ENCODE data around the gene BRK1.
"Not testable (repeated sequence)": the region's sequence is repeated elsewhere in the genome, so short reads cannot be mapped to it uniquely, and the experiment has no call there.

The BRK1 gene

DNA sequence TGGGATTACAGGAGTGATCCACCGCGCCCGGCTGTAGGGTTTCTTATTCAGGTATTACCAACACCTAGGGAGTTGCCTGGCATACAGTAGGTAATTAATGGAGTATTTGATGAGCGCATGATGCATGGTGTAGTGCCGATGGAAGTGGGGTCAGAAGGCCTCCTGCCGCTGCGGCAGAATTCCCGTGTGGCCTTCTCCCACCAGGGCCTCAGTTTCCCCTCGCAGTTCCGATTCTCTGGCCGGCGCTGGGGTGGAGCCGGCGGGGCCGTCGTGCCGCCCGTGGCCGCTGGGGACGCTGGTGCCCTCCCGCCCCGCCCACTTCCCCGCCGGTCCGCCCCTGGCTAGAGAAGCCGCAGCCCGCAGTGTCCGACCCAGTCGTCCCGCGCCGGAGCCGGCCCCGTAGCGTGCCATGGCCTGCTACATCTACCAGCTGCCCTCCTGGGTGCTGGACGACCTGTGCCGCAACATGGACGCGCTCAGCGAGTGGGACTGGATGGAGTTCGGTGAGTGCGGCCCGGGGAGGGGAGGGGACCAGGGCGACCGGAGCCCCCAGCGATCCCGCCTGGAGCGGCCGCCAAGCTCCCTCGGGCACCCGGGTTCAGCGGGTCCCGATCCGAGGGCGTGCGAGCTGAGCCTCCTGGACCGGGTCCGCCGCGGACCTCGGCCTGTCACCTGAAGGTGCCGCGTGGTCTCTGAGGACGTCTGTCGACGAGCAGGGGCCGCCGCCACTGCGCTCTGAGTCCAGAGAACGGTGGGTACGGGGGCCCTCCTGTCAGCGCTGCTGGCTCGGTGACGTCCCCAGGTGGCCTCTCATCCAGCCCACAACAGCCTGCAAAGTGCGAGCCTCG lies 49.3 kb downstream of the BRK1 start, which contains the start of gene IRAK2:
Gene IRAK2 (plus strand): TSS at position 374 of the 848 bp plus-strand sequence. CDS start 36 bp downstream, at position 410.
- no peaks in the 10 kb centered on the region for H3K27me3 ChIP-seq
- H3K9ac ChIP-seq = peak within 1 kb of the TSS; percentile 82 to 98 (median 84)
- H4K20me1 ChIP-seq = no peaks in the 10 kb centered on the region
- peaks cover 7 to 33% (median 25%) of the 10 kb centered on the region in 11 experiments; a peak in 19 of 22 replicates for H3K36me3 ChIP-seq
- H3K9me3 ChIP-seq (replicated peaks in 1 of 11) = peaks cover 12 to 24% (median 23%) of the 10 kb centered on the region in 11 experiments
- H3K27ac ChIP-seq = peak within 1 kb of the TSS; percentile 52 to 88 (median 79)
- H3K4me3 ChIP-seq = peak within 1 kb of the TSS; percentile 72 to 100 (median 92)
- peaks cover 25 to 76% (median 47%) of the 10 kb centered on the region in 10 experiments for H3K4me1 ChIP-seq
- no peak for TF ChIP-seq Cebpa-rat (IDR thresholded peaks at IDR 0.05)
- peak within 1 kb of the TSS; percentile 88 to 99 (median 95) for H3K4me2 ChIP-seq

DNA sequence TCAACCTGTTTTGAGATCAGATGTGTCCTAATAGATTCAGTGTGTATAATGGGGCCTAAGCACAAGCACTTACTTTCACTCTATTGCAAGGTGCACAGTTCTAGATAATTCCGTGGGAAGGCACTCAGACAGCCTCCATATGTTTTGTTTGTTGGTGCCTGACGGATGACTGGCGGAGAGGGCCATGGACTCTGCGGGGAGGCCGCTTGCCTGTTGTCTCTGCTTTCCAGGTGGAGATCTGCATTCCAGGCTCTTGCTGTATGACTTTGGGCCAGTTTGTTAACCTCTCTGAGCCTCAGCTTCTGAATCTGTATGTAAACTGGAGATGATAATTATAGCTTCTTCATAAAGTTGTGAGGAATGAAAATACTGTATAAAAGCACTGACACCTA lies 50.7 kb downstream of the BRK1 start:
- Histone ChIP-seq H3K4me3 (peak overlapping the region in 8 of 10 experiments; percentile 80 to 100 (median 96); a peak in 14 of 20 replicates), H3K27me3 (no peaks in the 10 kb centered on the region), H4K20me1 (no peaks in the 10 kb centered on the region), H3K9me3 (replicated peaks in 1 of 11) (peaks cover 12 to 37% (median 33%) of the 10 kb centered on the region in 11 experiments), H3K4me1 (peaks cover 14 to 78% (median 47%) of the 10 kb centered on the region in 10 experiments), H3K36me3 (peaks cover 7 to 47% (median 40%) of the 10 kb centered on the region in 11 experiments; a peak in 21 of 22 replicates), H3K9ac (peak overlapping the region in 6 of 11 experiments; percentile 37 to 98 (median 88); a peak in 9 of 22 replicates), H3K4me2 (peak overlapping the region in 9 of 11 experiments; percentile 86 to 99 (median 94); a peak in 19 of 22 replicates), H3K27ac (no peak overlapping the region)
- TF ChIP-seq Cebpa-rat (IDR thresholded peaks at IDR 0.05) = no peak

- Histone ChIP-seq H3K9me3 (replicated peaks in 1 of 11) (peaks cover 12 to 38% (median 33%) of the 10 kb centered on the region in 11 experiments), H3K9ac (no peak overlapping the region), H3K4me2 (peak overlapping the region in 3 of 11 experiments; percentile 18 to 87 (median 35); a peak in 3 of 22 replicates), H3K36me3 (peaks cover 7 to 58% (median 42%) of the 10 kb centered on the region in 11 experiments; a peak in 21 of 22 replicates), H3K4me1 (peaks cover 4 to 89% (median 56%) of the 10 kb centered on the region in 10 experiments; a peak in 19 of 20 replicates), H3K27me3 (no peaks in the 10 kb centered on the region), H3K27ac (no peak overlapping the region), H3K4me3 (peak overlapping the region in 1 of 10 experiments; percentile 21; a peak in 4 of 20 replicates), H4K20me1 (no peaks in the 10 kb centered on the region)
- TF ChIP-seq Cebpa-rat (IDR thresholded peaks at IDR 0.05) = no peak
Measured at GRCh38 chr3:10169000-10169496, 53.6 kb downstream of the BRK1 start.

- Histone ChIP-seq H3K36me3 (peaks cover 7 to 58% (median 42%) of the 10 kb centered on the region in 11 experiments; a peak in 21 of 22 replicates), H3K27me3 (no peaks in the 10 kb centered on the region), H3K9ac (peak overlapping the region in 1 of 11 experiments; percentile 49; a peak in 1 of 22 replicates), H3K4me3 (no peak overlapping the region), H4K20me1 (no peaks in the 10 kb centered on the region), H3K9me3 (replicated peaks in 1 of 11) (peaks cover 12 to 38% (median 33%) of the 10 kb centered on the region in 11 experiments), H3K27ac (peak overlapping the region in 4 of 11 experiments; percentile 1 to 45 (median 18); a peak in 5 of 22 replicates), H3K4me1 (peaks cover 4 to 99% (median 55%) of the 10 kb centered on the region in 10 experiments; a peak in 19 of 20 replicates), H3K4me2 (peak overlapping the region in 8 of 11 experiments; percentile 11 to 87 (median 34); a peak in 11 of 22 replicates)
- TF ChIP-seq Cebpa-rat (IDR thresholded peaks at IDR 0.05) = no peak
Measured at GRCh38 chr3:10170915-10171478, 55.5 kb downstream of the BRK1 start.

DNA sequence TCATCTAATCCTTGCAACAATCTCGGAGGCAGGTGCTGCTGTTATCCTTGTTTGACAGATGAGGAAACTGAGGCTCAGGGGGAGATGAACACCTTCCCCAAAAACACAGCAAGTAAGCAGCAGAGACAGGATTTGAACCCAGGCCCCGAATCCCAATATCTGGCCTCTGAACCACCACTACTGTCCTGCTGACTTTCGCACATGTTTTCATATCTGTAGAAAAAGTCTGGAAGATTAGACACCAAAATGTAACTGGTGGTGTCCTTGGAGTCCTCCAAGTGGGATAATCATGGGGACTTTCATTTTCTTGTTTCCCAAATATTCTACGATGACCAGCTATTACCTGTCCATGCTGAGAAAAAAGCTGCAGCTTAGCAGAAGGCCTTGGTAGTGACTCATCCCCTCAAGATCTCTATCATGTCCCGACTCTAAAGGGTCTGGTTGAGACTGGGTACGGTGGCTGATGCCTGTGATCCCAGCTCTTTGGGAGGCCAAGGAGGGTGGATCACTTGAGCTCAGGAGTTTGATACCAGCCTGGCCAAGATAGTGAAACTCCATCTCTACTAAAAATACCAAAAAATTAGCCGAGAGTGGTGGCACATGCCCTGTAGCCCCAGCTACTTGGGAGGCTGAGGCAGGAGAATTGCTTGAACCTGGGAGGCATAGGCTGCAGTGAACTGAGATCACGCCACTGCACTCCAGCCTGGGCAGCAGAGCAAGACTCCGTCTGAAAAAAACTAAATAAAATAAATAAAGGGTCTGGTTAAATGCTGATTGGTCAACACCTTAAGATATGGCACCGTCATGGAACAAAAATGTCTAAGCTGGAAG lies 57.8 kb downstream of the BRK1 start:
- Histone ChIP-seq H3K36me3 (peaks cover 7 to 56% (median 31%) of the 10 kb centered on the region in 11 experiments; a peak in 20 of 22 replicates), H3K27ac (peak overlapping the region in 10 of 11 experiments; percentile 21 to 91 (median 52); a peak in 18 of 22 replicates), H3K4me2 (peak overlapping the region in 10 of 11 experiments; percentile 14 to 93 (median 67); a peak in 17 of 22 replicates)

GRCh38 chr3:10173926-10174435 lies 58.5 kb downstream of the BRK1 start:
- Histone ChIP-seq H3K27me3 (no peaks in the 10 kb centered on the region), H3K4me1 (peaks cover 19 to 91% (median 62%) of the 10 kb centered on the region in 10 experiments), H3K27ac (peak overlapping the region in 10 of 11 experiments; percentile 19 to 91 (median 52); a peak in 18 of 22 replicates), H3K4me2 (peak overlapping the region in 10 of 11 experiments; percentile 14 to 93 (median 67); a peak in 17 of 22 replicates), H4K20me1 (no peaks in the 10 kb centered on the region), H3K4me3 (0 out of 20 replicates have a peak overlapping the region, but pooled peaks of 2 of the 10 experiments have one; percentile 14 to 19), H3K9ac (peak overlapping the region in 8 of 11 experiments; percentile 1 to 82 (median 38); a peak in 9 of 22 replicates), H3K9me3 (replicated peaks in 1 of 11) (peaks cover 5 to 24% (median 17%) of the 10 kb centered on the region in 11 experiments), H3K36me3 (peaks cover 1 to 56% (median 31%) of the 10 kb centered on the region in 11 experiments; a peak in 19 of 22 replicates)
- TF ChIP-seq Cebpa-rat (IDR thresholded peaks at IDR 0.05) = peak in 9 of 11 experiments; percentile 36 to 90 (median 60); a peak in 16 of 22 replicates

More for the DNA sequence above, 57.8 kb downstream of the BRK1 start:
- no peaks in the 10 kb centered on the region for H4K20me1 ChIP-seq
- H3K4me1 ChIP-seq = peaks cover 13 to 91% (median 57%) of the 10 kb centered on the region in 10 experiments
- no peaks in the 10 kb centered on the region for H3K27me3 ChIP-seq
- H3K9me3 ChIP-seq (replicated peaks in 1 of 11) = peaks cover 12 to 30% (median 24%) of the 10 kb centered on the region in 11 experiments
- peak overlapping the region in 3 of 10 experiments; percentile 14 to 20 (median 19); a peak in 2 of 20 replicates for H3K4me3 ChIP-seq
- H3K9ac ChIP-seq = peak overlapping the region in 8 of 11 experiments; percentile 1 to 82 (median 40); a peak in 10 of 22 replicates
- no peak for TF ChIP-seq Cebpa-rat (IDR thresholded peaks at IDR 0.05)

- Histone ChIP-seq H3K4me1 (peaks cover 33 to 92% (median 72%) of the 10 kb centered on the region in 10 experiments), H3K9me3 (replicated peaks in 1 of 11) (peaks cover 0 to 10% (median 4%) of the 10 kb centered on the region in 11 experiments; a peak in 14 of 22 replicates), H3K4me2 (peak overlapping the region in 3 of 11 experiments; percentile 13 to 87 (median 84); a peak in 5 of 22 replicates), H3K27ac (peak overlapping the region in 1 of 11 experiments; percentile 89; a peak in 1 of 22 replicates), H3K36me3 (peaks cover 0 to 58% (median 25%) of the 10 kb centered on the region in 11 experiments; a peak in 19 of 22 replicates)
- H3K27me3 ChIP-seq, H3K9ac ChIP-seq, H4K20me1 ChIP-seq, H3K4me3 ChIP-seq: not testable (repeated sequence)
Measured at GRCh38 chr3:10175334-10175733, 59.9 kb downstream of the BRK1 start.

GRCh38 chr3:10176150-10176549 lies 60.7 kb downstream of the BRK1 start:
- Histone ChIP-seq H3K36me3 (peaks cover 0 to 58% (median 24%) of the 10 kb centered on the region in 11 experiments; a peak in 16 of 22 replicates), H3K4me1 (peaks cover 39 to 92% (median 72%) of the 10 kb centered on the region in 10 experiments)
- not testable (repeated sequence) for H3K27me3 ChIP-seq; H3K4me2 ChIP-seq; H3K9me3 ChIP-seq (replicated peaks in 1 of 11); H3K27ac ChIP-seq; H3K4me3 ChIP-seq; H3K9ac ChIP-seq; H4K20me1 ChIP-seq

Measured in BLaER1 treated with 17β-estradiol and CSF1 and Interleukin-3, amounts not matched to agents 10 nM and 100 nM (cell line).